Gastrocnemius medialis (tissue), 4 donors: Measurements from ENCODE around the gene SRSF4.

Experiments used
- POLR2A ChIP-seq, 2 donors: fragments of 450-650 bp; IDR thresholded peaks; one replicate each; pipeline ENCODE4 v1.6.1; 2017; ENCODE audit warnings: antibody characterized with exemption in 2 of 2, mild to moderate bottlenecking in 2 of 2, moderate library complexity in 2 of 2
- TF ChIP-seq, protein P1 (sequence below), 5 experiments: fragments of 450-650 bp in 3 of 5; fragments of 200-600 bp in 2 of 5; sonication (generic) in 2 of 5; IDR thresholded peaks in 4 of 5; conservative IDR thresholded peaks in 1 of 5; 1 replicate in 4 of 5; 2 replicates in 1 of 5; pipeline ENCODE4 v1.5.1; 2016 to 2019; ENCODE audit warnings: antibody characterized with exemption in 5 of 5, mild to moderate bottlenecking in 3 of 5, moderate library complexity in 3 of 5

DNA sequence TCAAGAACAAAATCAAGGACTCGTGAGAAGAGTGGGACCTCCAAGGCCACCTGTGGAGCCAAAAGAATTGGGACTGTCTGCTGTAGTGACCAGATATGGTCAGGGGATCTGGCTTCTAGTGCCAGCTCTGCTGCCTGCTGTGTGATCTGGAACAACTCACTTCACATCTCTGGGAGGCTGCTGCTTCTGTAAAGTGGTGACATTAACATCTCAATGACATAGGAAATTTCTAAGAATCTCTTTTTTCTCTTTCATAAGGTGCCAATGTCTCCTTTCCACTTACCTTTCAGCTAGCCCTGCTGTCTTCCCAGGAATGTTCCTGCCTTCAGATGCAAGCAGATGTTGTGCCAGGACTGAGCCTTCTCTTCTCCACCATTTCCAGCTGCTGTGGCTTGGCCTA is 5.0 kb upstream of the SRSF4 start:
- TF ChIP-seq, protein P1, sequence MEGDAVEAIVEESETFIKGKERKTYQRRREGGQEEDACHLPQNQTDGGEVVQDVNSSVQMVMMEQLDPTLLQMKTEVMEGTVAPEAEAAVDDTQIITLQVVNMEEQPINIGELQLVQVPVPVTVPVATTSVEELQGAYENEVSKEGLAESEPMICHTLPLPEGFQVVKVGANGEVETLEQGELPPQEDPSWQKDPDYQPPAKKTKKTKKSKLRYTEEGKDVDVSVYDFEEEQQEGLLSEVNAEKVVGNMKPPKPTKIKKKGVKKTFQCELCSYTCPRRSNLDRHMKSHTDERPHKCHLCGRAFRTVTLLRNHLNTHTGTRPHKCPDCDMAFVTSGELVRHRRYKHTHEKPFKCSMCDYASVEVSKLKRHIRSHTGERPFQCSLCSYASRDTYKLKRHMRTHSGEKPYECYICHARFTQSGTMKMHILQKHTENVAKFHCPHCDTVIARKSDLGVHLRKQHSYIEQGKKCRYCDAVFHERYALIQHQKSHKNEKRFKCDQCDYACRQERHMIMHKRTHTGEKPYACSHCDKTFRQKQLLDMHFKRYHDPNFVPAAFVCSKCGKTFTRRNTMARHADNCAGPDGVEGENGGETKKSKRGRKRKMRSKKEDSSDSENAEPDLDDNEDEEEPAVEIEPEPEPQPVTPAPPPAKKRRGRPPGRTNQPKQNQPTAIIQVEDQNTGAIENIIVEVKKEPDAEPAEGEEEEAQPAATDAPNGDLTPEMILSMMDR (IDR thresholded peaks at IDR 0.05 in 4 of 5, conservative IDR thresholded peaks at IDR 0.05 in 1 of 5): no peak
- TF ChIP-seq POLR2A (IDR thresholded peaks at IDR 0.05): no peak
